ENCODE results near the gene MAT2B. TPM values are rescaled to one million over a fixed set of nuclear protein-coding genes. Genes with fewer than 3 reads are reported as not detected.
"Not testable (repeated sequence)": the region's sequence is repeated elsewhere in the genome, so short reads cannot be mapped to it uniquely, and the experiment has no call there.

The MAT2B gene
- total RNA-seq, 2 experiments from 2014 or later: 74.1 to 104 TPM

DNA sequence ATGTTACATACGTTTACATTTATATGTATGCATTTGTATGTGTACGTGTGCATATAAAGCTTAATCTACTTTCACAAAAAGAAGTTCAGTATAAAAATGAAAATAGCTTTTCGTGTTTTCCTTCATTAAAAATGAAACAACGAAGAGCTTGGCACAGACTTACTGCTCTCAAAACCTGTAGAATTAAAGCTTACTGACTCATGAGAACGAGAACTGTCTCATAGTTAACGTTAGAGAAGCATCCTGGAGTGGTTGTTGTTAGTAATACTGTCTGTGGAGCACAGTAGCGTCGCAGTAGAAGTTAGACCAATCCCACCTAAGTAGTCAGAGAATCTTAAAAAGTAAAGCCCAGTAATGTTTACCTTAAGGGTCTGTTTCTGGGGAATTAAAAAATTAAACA, 1.3 kb downstream of the MAT2B start:
- CTCF ChIA-PET: interaction anchor here (0.7 to 1.7 kb wide), 3 partner anchors 45 to 68 kb away, joined by 3 to 7 read pairs (median 4); partner anchors contain the start of gene NUDCD2
- Mint-ChIP-seq H3K27me3 (no peaks in the 10 kb centered on the region), H3K27ac (peak overlapping the region; percentile 93), H3K36me3 (peaks cover 14% of the 10 kb centered on the region), H3K9me3 (ENCODE audit: low read depth) (no peaks in the 10 kb centered on the region), H3K4me1 (peaks cover 44% of the 10 kb centered on the region), H3K4me3 (peak overlapping the region; percentile 85)
- DNase-seq: no peak
- no peak for ATAC-seq

- Mint-ChIP-seq H3K9me3 (ENCODE audit: low read depth) (no peaks in the 10 kb centered on the region), H3K4me1 (peaks cover 46% of the 10 kb centered on the region), H3K4me3 (peak overlapping the region; percentile 85), H3K27ac (peak overlapping the region; percentile 93), H3K36me3 (peaks cover 32% of the 10 kb centered on the region), H3K27me3 (no peaks in the 10 kb centered on the region)
- CTCF ChIA-PET: interaction anchor here (2.0 kb wide), 1 partner anchor 50 kb away, joined by 6 read pairs; no protein-coding TSS in a partner anchor
- DNase-seq (no peak), ATAC-seq (no peak)
These were observed 3.3 kb downstream of the MAT2B start for GRCh38 chr5:163508753-163509152.

GRCh38 chr5:163509291-163509951, 4.0 kb downstream of the MAT2B start:
- DNase-seq (no peak), ATAC-seq (no peak)
- Mint-ChIP-seq H3K4me3 (peak overlapping the region; percentile 85), H3K9me3 (ENCODE audit: low read depth) (no peaks in the 10 kb centered on the region), H3K27ac (peak overlapping the region; percentile 93), H3K4me1 (peaks cover 46% of the 10 kb centered on the region), H3K27me3 (no peaks in the 10 kb centered on the region), H3K36me3 (peaks cover 34% of the 10 kb centered on the region)
- CTCF ChIA-PET: interaction anchor here (1.1 to 2.0 kb wide), 2 partner anchors 30 to 51 kb away, joined by 4 to 6 read pairs; no protein-coding TSS in a partner anchor

- CTCF ChIA-PET: no interaction called here
- Mint-ChIP-seq H3K9me3 (ENCODE audit: low read depth) (no peaks in the 10 kb centered on the region), H3K36me3 (peaks cover 51% of the 10 kb centered on the region), H3K27me3 (no peaks in the 10 kb centered on the region), H3K4me3 (no peak overlapping the region), H3K4me1 (peaks cover 39% of the 10 kb centered on the region), H3K27ac (no peak overlapping the region)
- ATAC-seq (no peak), DNase-seq (no peak)
These were observed 7.1 kb downstream of the MAT2B start for GRCh38 chr5:163512526-163512925.

DNA sequence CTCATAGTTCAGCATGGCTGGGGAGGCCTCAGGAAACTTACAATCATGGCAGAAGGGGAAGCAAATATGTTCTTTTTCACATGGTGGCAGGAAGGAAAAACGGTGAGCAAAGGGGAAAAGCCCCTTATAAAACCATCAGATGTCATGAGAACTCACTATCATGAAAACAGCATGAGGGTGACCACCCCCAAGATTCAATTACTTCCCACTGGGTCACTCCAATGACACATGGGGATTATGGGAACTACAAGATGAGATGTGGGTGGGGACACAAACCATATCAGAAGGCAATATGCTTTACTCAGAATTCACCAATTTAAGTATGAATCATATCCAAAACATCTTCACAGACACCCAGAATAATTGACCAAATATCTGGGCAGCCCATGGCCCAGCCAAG, 19.7 kb downstream of the MAT2B start:
- Mint-ChIP-seq H3K27ac (no peak overlapping the region), H3K27me3 (no peaks in the 10 kb centered on the region), H3K36me3 (peaks cover 21% of the 10 kb centered on the region), H3K9me3 (ENCODE audit: low read depth) (no peaks in the 10 kb centered on the region), H3K4me3 (no peak overlapping the region), H3K4me1 (no peaks in the 10 kb centered on the region)
- ATAC-seq (no peak), DNase-seq (no peak)
- CTCF ChIA-PET: no interaction called here

DNA sequence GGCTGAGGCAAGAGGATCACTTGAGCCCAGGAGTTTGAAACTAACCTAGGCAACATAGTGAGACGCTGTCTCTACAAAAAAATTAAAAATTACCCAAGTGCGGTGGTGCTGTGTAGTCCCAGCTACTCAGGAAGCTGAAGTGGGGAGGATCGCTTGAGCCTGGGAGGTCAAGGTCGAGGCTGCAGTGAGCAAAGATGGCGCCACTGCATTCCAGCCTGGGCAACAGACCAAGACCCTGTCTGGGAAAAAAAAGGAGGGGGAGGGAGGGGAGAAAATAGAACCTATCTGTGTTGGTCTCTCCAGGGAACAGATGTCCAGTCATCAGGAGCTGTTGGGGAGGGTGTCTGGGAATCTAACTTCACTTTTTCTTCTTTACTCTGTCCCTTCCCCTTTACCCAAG, 24.3 kb downstream of the MAT2B start:
- DNase-seq: no peak
- H3K36me3 Mint-ChIP-seq: peaks cover 2% of the 10 kb centered on the region
- peaks cover 5% of the 10 kb centered on the region for H3K27me3 Mint-ChIP-seq
- no peak overlapping the region for H3K4me3 Mint-ChIP-seq
- H3K27ac Mint-ChIP-seq: no peak overlapping the region
- H3K4me1 Mint-ChIP-seq: no peaks in the 10 kb centered on the region
- H3K9me3 Mint-ChIP-seq (ENCODE audit: low read depth): no peaks in the 10 kb centered on the region
- no peak for ATAC-seq
- CTCF ChIA-PET: no interaction called here

DNA sequence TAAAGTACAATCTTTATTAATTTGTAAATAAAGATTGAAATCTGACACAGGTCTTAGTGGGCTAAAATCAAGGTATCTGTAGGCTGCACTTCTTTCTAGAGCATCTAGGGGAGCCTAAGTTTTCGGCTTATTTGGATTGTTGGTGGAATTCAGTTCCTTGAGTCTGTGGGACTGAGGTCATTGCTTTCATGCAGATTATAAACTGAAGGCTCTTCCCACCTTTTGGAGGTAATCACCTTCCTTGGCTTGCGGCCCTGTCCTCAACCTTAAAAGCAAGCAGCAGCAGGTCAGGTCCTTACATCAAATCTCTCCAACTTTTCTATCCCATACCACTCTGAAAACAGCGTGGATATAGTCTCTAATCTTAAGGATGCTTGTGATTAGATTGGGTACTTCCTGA, 25.9 kb downstream of the MAT2B start:
- ATAC-seq (no peak), DNase-seq (no peak)
- H3K36me3 Mint-ChIP-seq: no peaks in the 10 kb centered on the region
- H3K4me1 Mint-ChIP-seq: no peaks in the 10 kb centered on the region
- H3K27me3 Mint-ChIP-seq: peaks cover 11% of the 10 kb centered on the region
- no peak overlapping the region for H3K27ac Mint-ChIP-seq
- CTCF ChIA-PET: no interaction called here
- H3K9me3 Mint-ChIP-seq (ENCODE audit: low read depth): no peaks in the 10 kb centered on the region
- H3K4me3 Mint-ChIP-seq: no peak overlapping the region

- CTCF ChIA-PET: interaction anchor here (0.6 kb wide), 1 partner anchor 128 kb away, joined by 3 read pairs; no protein-coding TSS in a partner anchor
- Mint-ChIP-seq H3K4me3 (no peak overlapping the region), H3K36me3 (no peaks in the 10 kb centered on the region), H3K27ac (no peak overlapping the region), H3K4me1 (no peaks in the 10 kb centered on the region), H3K27me3 (peaks cover 11% of the 10 kb centered on the region), H3K9me3 (ENCODE audit: low read depth) (no peaks in the 10 kb centered on the region)
- DNase-seq (no peak), ATAC-seq (no peak)
These were observed 27.0 kb downstream of the MAT2B start for GRCh38 chr5:163532171-163533084.

DNA sequence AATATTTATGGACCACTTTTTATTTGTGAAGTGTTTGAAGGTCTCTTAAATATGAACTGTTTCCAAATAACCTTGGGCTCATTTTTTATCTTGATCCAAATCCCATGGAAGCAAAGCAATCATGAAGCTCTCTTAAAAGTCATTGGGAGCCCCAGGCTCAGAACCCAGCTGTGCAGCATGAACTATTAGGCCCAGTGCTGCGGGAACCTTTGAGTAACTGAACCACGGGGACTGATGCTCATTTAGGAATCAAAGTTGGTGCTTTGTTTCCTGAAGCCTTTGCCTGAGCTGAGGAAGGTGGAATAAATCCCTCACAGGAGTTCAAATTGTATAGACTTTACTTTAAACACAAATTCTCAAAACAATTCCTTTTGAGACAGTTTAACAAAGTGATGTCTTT, 27.8 kb downstream of the MAT2B start:
- CTCF ChIA-PET: interaction anchor here (0.6 kb wide), 1 partner anchor 128 kb away, joined by 3 read pairs; no protein-coding TSS in a partner anchor
- DNase-seq (no peak), ATAC-seq (no peak)
- H3K27me3 Mint-ChIP-seq: peaks cover 11% of the 10 kb centered on the region
- no peak overlapping the region for H3K27ac Mint-ChIP-seq
- no peaks in the 10 kb centered on the region for H3K36me3 Mint-ChIP-seq
- H3K4me3 Mint-ChIP-seq: no peak overlapping the region
- no peaks in the 10 kb centered on the region for H3K4me1 Mint-ChIP-seq
- H3K9me3 Mint-ChIP-seq (ENCODE audit: low read depth): no peaks in the 10 kb centered on the region

DNA sequence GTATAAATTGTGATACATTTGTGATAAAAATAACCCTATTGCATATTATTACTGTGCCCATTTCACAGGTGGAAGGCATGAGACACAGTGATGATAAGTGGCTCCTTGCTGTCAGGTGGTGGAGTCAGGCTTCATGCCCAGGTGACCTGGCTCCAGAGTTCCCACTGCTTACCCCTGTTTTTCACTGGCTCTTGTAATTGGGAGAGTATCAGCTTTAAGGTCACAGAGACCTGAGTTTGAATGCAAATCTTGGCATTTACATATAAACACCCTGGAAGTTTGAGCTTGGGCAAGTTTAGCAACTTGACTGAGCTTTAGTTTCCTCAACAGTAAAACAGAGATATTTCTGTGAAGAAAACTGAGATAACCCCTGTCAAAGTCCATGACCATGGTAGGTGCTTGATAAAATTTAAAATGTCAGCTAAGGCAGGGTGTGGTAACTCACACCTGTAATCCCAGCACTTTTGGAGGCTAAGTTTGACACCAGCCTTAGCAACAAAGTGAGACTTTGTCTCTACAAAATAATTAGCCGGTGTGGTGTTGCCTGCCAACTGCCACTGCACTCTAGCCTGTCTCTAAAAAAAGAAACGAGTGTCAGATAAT, 29.2 kb downstream of the MAT2B start:
- Mint-ChIP-seq H3K36me3 (no peaks in the 10 kb centered on the region), H3K4me3 (no peak overlapping the region), H3K27me3 (peaks cover 20% of the 10 kb centered on the region), H3K27ac (no peak overlapping the region), H3K4me1 (no peaks in the 10 kb centered on the region), H3K9me3 (ENCODE audit: low read depth) (no peaks in the 10 kb centered on the region)
- ATAC-seq (no peak), DNase-seq (no peak)
- CTCF ChIA-PET: no interaction called here

GRCh38 chr5:163535290-163535689, 29.9 kb downstream of the MAT2B start:
- CTCF ChIA-PET: no interaction called here
- no peaks in the 10 kb centered on the region for H3K9me3 Mint-ChIP-seq (ENCODE audit: low read depth)

DNA sequence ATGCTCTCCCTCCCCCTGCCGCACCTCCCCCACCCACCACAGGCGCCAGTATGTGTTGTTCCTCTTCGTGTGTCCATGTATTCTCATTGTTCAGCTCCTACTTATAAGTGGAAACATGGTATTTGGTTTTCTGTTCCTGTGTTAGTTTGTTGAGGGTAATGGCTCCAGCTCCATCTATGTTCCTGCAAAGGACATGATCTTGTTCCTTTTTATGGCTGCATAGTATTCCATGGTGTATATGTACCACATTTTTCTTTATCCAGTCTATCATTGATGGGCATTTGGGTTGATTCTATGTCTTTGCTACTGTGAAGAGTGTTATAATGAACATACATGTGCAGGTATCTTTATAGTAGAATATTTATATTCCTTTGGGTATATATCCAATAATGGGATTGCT, 31.0 kb downstream of the MAT2B start:
- peaks cover 23% of the 10 kb centered on the region for H3K27me3 Mint-ChIP-seq
- H3K4me1 Mint-ChIP-seq; H3K4me3 Mint-ChIP-seq; H3K9me3 Mint-ChIP-seq (ENCODE audit: low read depth); H3K36me3 Mint-ChIP-seq; DNase-seq; CTCF ChIA-PET; H3K27ac Mint-ChIP-seq; ATAC-seq: not testable (repeated sequence)

More at GRCh38 chr5:163535290-163535689, 29.9 kb downstream of the MAT2B start:
- Mint-ChIP-seq H3K4me3 (no peak overlapping the region), H3K36me3 (no peaks in the 10 kb centered on the region), H3K4me1 (no peaks in the 10 kb centered on the region), H3K27me3 (peaks cover 20% of the 10 kb centered on the region), H3K27ac (no peak overlapping the region)
- ATAC-seq (no peak), DNase-seq (no peak)

DNA sequence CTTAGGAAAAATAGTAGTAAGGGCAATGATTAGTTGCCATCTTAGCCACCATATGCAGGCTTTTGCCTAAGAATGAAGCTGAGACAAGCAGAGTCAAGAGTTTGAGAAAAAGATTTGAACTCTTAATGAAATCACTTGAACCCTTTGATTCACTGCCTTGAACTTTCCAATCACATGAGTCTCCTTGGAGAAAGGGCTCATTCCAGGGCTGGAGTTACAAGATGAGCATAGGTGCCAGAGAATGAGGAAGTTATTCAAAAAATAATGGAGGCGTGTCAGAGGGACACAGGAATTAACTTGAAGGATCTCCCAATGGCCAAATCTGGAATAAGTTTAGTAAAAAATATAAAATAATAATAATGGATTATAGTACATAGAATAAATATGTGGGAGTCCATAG, 35.3 kb downstream of the MAT2B start:
- no peaks in the 10 kb centered on the region for H3K36me3 Mint-ChIP-seq
- H3K4me1 Mint-ChIP-seq: no peaks in the 10 kb centered on the region
- no peak overlapping the region for H3K27ac Mint-ChIP-seq
- no peaks in the 10 kb centered on the region for H3K9me3 Mint-ChIP-seq (ENCODE audit: low read depth)
- no peak overlapping the region for H3K4me3 Mint-ChIP-seq
- peaks cover 17% of the 10 kb centered on the region for H3K27me3 Mint-ChIP-seq
- no peak for ATAC-seq
- CTCF ChIA-PET: no interaction called here
- DNase-seq: no peak

All from activated CD8-positive, alpha-beta memory T cell treated with anti-CD3 and anti-CD28 coated beads, Interleukin-2, amount 10 ng/mL, durations not matched to agents 7 days and 5 days (primary cell).